ENCODE measurements around the gene LRRC4C.
A peak's percentile ranks its signal among the peaks of the same experiment; 100 is the strongest.

The LRRC4C gene

DNA sequence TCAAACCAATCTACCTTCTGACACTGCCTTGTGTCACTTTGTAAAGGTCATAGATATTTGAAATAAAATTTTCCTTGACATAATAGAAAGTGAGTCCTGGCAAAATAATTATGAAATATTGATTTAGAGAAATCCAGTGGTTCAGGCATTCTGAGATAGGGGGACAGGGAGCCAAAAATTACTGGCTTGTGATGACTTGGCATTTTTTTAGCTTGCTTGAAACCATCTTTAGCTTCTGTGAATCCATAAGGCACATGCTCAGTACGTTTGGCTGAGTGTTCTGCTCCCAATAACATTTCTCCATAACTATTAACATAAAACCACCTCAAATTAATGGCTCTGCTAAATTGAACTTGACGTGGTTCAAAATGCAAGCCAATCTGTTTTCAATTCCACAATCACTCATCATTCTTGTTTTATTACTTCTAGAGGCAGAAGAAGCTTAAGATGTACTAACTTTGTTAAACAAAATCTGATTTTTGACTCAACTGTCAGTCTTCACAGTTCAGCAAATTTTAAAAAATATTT, 209.0 kb downstream of the LRRC4C start:
- no peak for DNase-seq (ENCODE audit: low spot score)

- DNase-seq (ENCODE audit: low spot score), result no peak
Observed at GRCh38 chr11:41247621-41248020, 211.8 kb downstream of the LRRC4C start.

- DNase-seq (ENCODE audit: low spot score), result no peak
Observed at GRCh38 chr11:41246399-41246745, 213.1 kb downstream of the LRRC4C start.

DNA sequence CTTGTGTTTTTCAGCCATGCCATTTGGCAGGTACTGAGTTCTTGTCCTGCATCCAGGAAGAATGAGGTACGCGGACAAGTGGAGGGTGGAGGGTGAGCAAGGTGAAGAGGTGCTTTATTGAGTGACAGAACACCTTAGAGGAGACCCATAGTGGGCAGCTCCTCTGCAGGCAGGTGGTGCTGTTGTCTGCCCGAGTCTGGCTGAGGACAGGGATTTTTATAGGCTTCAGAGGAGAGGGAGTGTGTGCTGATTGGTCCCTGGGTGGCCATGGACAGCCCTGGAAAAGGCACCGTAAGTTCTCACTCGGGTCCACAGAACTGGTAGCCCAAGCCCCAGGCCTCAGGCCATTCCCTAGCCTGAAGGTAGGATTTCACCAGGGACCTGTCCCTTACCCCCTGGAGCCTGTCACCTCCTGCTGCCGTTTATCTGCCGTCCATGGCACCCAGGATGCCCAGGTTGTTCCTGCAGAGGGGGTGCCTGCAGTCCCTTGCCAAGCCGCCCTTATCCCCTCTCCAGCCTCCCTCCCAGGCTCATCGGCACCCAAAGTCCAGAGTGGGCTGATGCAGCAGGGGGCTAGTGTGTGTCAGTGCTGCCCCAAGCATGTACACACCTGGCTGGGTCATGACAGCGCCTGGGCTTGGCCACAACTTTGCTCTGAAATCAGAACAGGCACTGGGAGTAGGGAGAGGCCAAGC, 213.6 kb downstream of the LRRC4C start:
- no peak for DNase-seq (ENCODE audit: low spot score)

DNA sequence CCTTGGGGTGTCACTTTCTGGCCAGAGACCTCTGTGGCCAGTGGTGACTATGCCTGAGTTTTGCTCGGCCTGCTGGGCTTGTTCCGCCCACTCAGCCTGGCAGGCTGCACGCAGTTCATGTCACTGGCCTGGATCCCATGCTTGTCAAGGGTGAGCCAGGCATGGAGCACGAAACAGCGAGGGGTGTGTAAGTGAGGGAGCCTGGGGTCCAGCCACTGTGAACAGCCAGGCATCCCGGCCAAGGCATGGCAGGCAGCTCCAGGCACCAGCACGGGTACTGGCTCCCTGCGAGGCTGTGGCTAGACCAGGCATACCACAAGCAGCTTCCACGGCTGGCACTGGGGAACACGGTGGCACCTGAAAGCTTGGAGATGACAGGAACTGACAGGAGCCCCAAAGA, 214.3 kb downstream of the LRRC4C start:
- no peak for DNase-seq (ENCODE audit: low spot score)

DNA sequence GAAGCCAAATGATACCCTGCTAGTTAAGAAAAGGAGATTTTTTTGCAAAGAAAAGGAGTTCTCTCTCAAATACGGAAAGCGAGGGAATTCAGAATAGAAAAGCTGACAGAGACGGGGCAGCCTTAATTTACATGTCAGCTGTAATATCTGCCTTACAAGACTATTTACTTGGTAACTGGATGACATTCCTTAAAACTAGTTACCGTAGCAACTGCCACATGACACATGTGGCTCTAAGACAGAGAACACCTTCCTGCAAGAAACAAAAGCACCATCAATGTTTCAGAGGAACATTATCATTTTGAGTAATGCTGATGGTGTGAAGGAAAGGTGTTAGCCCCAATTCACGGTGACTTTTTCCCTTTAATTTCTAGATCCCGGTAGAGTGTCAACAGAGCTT, 222.1 kb downstream of the LRRC4C start:
- no peak for DNase-seq (ENCODE audit: low spot score)

- DNase-seq (ENCODE audit: low spot score), result no peak
Observed at GRCh38 chr11:41235668-41236067, 223.8 kb downstream of the LRRC4C start.

GRCh38 chr11:41225856-41226633, 233.4 kb downstream of the LRRC4C start:
- no peak for DNase-seq (ENCODE audit: low spot score)

DNA sequence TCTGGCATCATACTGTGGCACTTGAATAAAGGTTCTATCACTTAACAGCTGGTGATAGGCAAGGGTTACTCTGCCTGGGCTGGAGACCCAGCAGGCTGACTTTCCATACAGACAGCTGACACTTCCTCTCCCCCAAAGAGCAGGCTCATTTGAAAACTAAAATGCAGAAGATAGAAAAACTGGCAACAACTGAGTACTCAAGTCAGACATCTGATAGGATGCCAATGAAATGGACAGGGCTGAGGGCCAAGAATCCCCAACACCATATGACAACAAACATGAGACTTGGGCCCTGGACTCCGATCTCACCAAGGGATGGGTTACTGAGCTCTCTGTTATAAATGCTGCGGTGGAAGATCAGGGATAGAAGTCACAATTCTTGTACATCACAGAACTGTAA, 237.2 kb downstream of the LRRC4C start:
- DNase-seq (ENCODE audit: low spot score), result peak; percentile 50

GRCh38 chr11:41206388-41206787, 253.1 kb downstream of the LRRC4C start:
- no peak for DNase-seq (ENCODE audit: low spot score)

GRCh38 chr11:41201156-41201555, 258.3 kb downstream of the LRRC4C start:
- peak; percentile 33 for DNase-seq (ENCODE audit: low spot score)

- no peak for DNase-seq (ENCODE audit: low spot score)
Observed at GRCh38 chr11:41190437-41191082, 268.9 kb downstream of the LRRC4C start.

DNA sequence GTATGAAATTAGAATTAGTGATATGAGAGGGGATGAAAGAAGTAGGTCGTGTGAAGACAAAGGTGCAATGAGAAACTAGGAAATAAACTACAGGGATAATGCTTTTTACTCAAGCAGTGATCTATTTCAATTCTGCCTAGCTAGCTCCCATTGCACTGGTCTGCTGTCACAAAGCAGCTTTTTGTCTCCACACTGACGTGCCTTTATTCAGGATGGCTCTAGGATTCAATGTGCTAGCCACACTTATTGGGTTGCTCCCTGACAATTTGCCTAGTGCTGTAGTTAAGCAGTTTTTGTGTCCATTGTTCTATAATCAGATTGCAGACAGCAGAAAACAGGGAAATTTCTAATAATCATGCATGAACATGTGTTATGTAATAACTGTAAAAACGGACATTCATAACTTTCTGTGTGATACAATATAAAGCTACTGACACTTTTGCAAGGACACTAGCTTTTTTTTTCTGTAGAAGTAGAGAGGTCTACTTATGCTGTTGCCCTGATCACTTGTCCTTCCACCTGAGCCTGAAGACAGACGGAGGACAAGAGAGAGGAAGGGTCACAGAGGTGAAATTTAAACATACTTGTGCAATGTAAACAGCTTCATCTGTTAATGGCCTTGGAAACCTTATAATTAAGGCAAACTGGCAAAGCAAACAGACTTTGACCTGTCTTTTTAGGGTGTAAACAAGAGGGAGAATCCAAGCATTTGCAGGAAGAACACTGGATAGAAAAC, 269.6 kb downstream of the LRRC4C start:
- DNase-seq (ENCODE audit: low spot score), result peak; percentile 66

- no peak for DNase-seq (ENCODE audit: low spot score)
Observed at GRCh38 chr11:41177791-41178190, 281.7 kb downstream of the LRRC4C start.

- DNase-seq (ENCODE audit: low spot score), result no peak
Observed at GRCh38 chr11:41175304-41175972, 284.0 kb downstream of the LRRC4C start.

- DNase-seq (ENCODE audit: low spot score), result no peak
Observed at GRCh38 chr11:41146326-41146725, 313.1 kb downstream of the LRRC4C start.

- DNase-seq (ENCODE audit: low spot score), result no peak
Observed at GRCh38 chr11:41145420-41145819, 314.0 kb downstream of the LRRC4C start.

GRCh38 chr11:41134971-41135370, 324.5 kb downstream of the LRRC4C start:
- no peak for DNase-seq (ENCODE audit: low spot score)

GRCh38 chr11:41133023-41133422, 326.4 kb downstream of the LRRC4C start:
- no peak for DNase-seq (ENCODE audit: low spot score)

DNA sequence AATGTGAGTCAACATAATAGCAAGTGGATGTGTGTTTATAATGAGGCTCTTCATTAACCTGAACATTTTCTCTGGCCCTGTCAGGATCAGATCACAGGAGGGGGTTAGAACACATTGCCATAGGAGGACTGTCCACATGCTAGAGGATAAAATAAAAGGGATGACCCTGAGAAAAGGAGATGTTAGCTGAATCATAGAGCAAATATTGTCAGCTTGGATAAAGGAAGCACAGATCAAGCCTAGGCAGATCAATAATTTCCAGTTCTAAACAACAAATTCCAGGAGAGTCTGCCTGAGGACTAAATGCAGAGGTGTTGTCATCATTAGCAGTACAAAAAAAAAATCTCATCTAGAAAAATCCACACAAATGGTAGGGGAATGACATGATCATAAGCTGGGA, 337.9 kb downstream of the LRRC4C start:
- DNase-seq (ENCODE audit: low spot score), result no peak

GRCh38 chr11:41119484-41119883, 340.0 kb downstream of the LRRC4C start:
- DNase-seq (ENCODE audit: low spot score), result no peak

DNA sequence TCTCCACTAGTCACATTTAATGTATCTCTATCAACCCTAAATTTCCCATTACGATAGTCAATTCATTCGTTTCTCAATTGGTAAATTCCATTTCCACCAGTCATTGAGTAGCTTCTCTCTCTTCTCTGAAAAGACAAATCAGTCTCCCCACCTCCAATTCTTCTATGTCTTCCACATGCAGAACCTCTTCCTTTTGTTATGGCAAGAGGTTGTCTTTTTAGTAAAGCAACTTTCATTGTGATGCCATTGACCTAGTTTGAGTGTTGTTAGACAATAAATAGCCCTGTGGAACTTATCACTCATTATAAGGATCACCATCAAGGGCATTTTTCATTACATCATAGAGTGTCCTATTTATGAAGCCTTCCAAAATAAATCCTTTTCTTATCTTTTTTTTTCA, 340.9 kb downstream of the LRRC4C start:
- no peak for DNase-seq (ENCODE audit: low spot score)

All from globus pallidus (tissue), 1 donor.